Measurements from ENCODE around the gene RIN2. TPM values are rescaled to one million over a fixed set of nuclear protein-coding genes. Genes with fewer than 3 reads are reported as not detected.

The RIN2 gene
- total RNA-seq, 2 experiments from 2014 or later, result 0.17 to 0.33 TPM

- H3K36me3 Mint-ChIP-seq (ENCODE audit: low read depth), result no peaks in the 10 kb centered on the region
- ChIA-PET POLR2A (no interaction called here), CTCF (interaction anchor here (0.6 kb wide), 1 partner anchor 543 kb away, joined by 3 read pairs; no protein-coding TSS in a partner anchor)
Observed at GRCh38 chr20:19807191-19807945, 49.3 kb downstream of the RIN2 start.

More at GRCh38 chr20:19807191-19807945, 49.3 kb downstream of the RIN2 start:
- Mint-ChIP-seq H3K27ac (no peak overlapping the region), H3K4me3 (no peak overlapping the region), H3K4me1 (ENCODE audit: low read depth) (no peaks in the 10 kb centered on the region), H3K27me3 (peaks cover 11% of the 10 kb centered on the region), H3K9me3 (no peaks in the 10 kb centered on the region)
- no peak for DNase-seq
- Histone ChIP-seq H3K4me1 (ENCODE audit: insufficient read depth, low read length) (no peaks in the 10 kb centered on the region), H3K27ac (ENCODE audit: low read depth in 1 of 2, low read length in 2 of 2) (no peak overlapping the region), H3K9me3 (ENCODE audit: control insufficient read depth in 1 of 2, insufficient read depth in 1 of 2, low read length in 2 of 2) (peaks cover 0 to 19% of the 10 kb centered on the region in 2 experiments), H3K4me3 (ENCODE audit: low read length) (no peak overlapping the region), H3K36me3 (ENCODE audit: insufficient read depth, low read length) (no peaks in the 10 kb centered on the region), H3K27me3 (ENCODE audit: control insufficient read depth in 1 of 2, insufficient read depth in 2 of 2, low read length in 2 of 2) (no peaks in the 10 kb centered on the region)
- intact Hi-C loops (cut with DNase I, micrococcal nuclease), result no loop called here
- no peak for ATAC-seq (ENCODE audit: poor library complexity)
- TF ChIP-seq, protein P1, sequence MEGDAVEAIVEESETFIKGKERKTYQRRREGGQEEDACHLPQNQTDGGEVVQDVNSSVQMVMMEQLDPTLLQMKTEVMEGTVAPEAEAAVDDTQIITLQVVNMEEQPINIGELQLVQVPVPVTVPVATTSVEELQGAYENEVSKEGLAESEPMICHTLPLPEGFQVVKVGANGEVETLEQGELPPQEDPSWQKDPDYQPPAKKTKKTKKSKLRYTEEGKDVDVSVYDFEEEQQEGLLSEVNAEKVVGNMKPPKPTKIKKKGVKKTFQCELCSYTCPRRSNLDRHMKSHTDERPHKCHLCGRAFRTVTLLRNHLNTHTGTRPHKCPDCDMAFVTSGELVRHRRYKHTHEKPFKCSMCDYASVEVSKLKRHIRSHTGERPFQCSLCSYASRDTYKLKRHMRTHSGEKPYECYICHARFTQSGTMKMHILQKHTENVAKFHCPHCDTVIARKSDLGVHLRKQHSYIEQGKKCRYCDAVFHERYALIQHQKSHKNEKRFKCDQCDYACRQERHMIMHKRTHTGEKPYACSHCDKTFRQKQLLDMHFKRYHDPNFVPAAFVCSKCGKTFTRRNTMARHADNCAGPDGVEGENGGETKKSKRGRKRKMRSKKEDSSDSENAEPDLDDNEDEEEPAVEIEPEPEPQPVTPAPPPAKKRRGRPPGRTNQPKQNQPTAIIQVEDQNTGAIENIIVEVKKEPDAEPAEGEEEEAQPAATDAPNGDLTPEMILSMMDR (IDR thresholded peaks at IDR 0.05), result no peak

Data from CD4-positive, alpha-beta T cell (primary cell).